K562 (cell line): ENCODE results near the gene PMVK. TPM values are rescaled to one million over a fixed set of nuclear protein-coding genes. Genes with fewer than 3 reads are reported as not detected.

Source experiments
- ELF1 ChIP-seq: fragments of 200-800 bp; sonication (Bioruptor generic); IDR thresholded peaks from 2 replicates; pipeline ENCODE4 v1.6.1; 2016; ENCODE audit warnings: missing genetic modification characterization, missing compliant biosample characterization
- EP400 ChIP-seq: fragments of 450-650 bp; IDR thresholded peaks from 2 replicates; pipeline ENCODE4 v1.6.1; 2017; ENCODE audit warnings: antibody characterized with exemption, mild to moderate bottlenecking, moderate library complexity
- HDAC3 ChIP-seq: fragments of 450-650 bp; IDR thresholded peaks from 2 replicates; pipeline ENCODE4 v1.6.1; 2018; ENCODE audit warnings: borderline replicate concordance, mild to moderate bottlenecking, moderate library complexity; ENCODE audit not compliant: partially characterized antibody
- IFI16 ChIP-seq: fragments of 250-450 bp; sonication (Bioruptor Pico); IDR thresholded peaks from 2 replicates; pipeline ENCODE4 v2.1.2; 2022; ENCODE audit warnings: mild to moderate bottlenecking, inconsistent platforms
- MAZ ChIP-seq, 2 experiments: fragments of 450-650 bp in 1 of 2; sonication (generic) in 1 of 2; formaldehyde crosslinking; IDR thresholded peaks in 1 of 2; conservative IDR thresholded peaks in 1 of 2; 2 replicates each; pipeline versions ENCODE4 v1.4.0 to v1.5.0; 2020; ENCODE audit warnings: mild to moderate bottlenecking in 1 of 2, missing genetic modification reagents in 1 of 2
- NR4A1 ChIP-seq, 2 experiments: fragments of 250-450 bp in 1 of 2; fragments of 450-650 bp in 1 of 2; sonication (Bioruptor Pico) in 1 of 2; IDR thresholded peaks; 2 replicates each; pipeline versions ENCODE4 v1.4.0 to v1.6.1; 2016 to 2020; ENCODE audit warnings: mild to moderate bottlenecking in 2 of 2, missing compliant biosample characterization in 1 of 2, missing genetic modification characterization in 1 of 2, moderate library complexity in 1 of 2
- SMARCA5 ChIP-seq: fragments of 450-650 bp; IDR thresholded peaks from 2 replicates; pipeline ENCODE4 v1.6.1; 2016
- TSC22D4 ChIP-seq: fragments of 450-650 bp; IDR thresholded peaks from 2 replicates; pipeline ENCODE4 v1.6.1; 2016; ENCODE audit warnings: missing genetic modification characterization, missing biosample characterization, control low read depth
- YBX1 ChIP-seq: fragments of 450-650 bp; IDR thresholded peaks from 2 replicates; pipeline ENCODE4 v1.7.1; 2016; ENCODE audit warnings: mild to moderate bottlenecking
- ZNF146 ChIP-seq: IDR thresholded peaks from one replicate; pipeline ENCODE4 v1.6.1; 2018; ENCODE audit warnings: missing compliant biosample characterization; ENCODE audit not compliant: unreplicated experiment
- ZNF197 ChIP-seq: fragments of 200-800 bp; sonication (Bioruptor generic); IDR thresholded peaks from 2 replicates; pipeline ENCODE4 v1.6.1; 2016; ENCODE audit warnings: low read depth, missing genetic modification characterization, missing compliant biosample characterization
- polyA plus RNA-seq, 8 experiments: library from polyadenylated mRNA; depleted of rRNA in 4 of 8; stranded (reverse) in 5 of 8; unstranded in 3 of 8; fragments of >200 nt; fragmentation: Nextera tagmentation in 2 of 8; fragmentation: Illumina TruSeq in 1 of 8; extraction: Ambion mirVana in 2 of 8; extraction: Trizol in 1 of 8; gene quantifications; 2 replicates each; pipeline versions ENCODE4 v1.2.1 to v1.2.3, GENCODE V29; 2011 to 2014; ENCODE audit warnings: inconsistent platforms in 1 of 8, missing spikeins in 1 of 8
- total RNA-seq, 7 experiments: library from RNA; depleted of rRNA in 6 of 7; stranded (reverse); fragments of >200 nt in 6 of 7; fragmentation: Illumina TruSeq in 2 of 7; extraction: Trizol in 2 of 7; gene quantifications; 2 replicates each; pipeline versions ENCODE4 v1.2.1 to v1.2.3, GENCODE V29; 2011 to 2021; ENCODE audit warnings: low replicate concordance in 1 of 7
- TF ChIP-seq, protein P1 (sequence below): IDR thresholded peaks from 2 replicates; pipeline ENCODE4 v1.6.1; 2014; ENCODE audit warnings: antibody characterized with exemption
- TF ChIP-seq, protein P2 (sequence below), 2 experiments: IDR thresholded peaks in 1 of 2; conservative IDR thresholded peaks in 1 of 2; 2 replicates each; pipeline ENCODE4 v1.6.1; 2016; ENCODE audit warnings: low read depth in 2 of 2, mild to moderate bottlenecking in 1 of 2, missing compliant biosample characterization in 1 of 2, missing genetic modification characterization in 1 of 2, moderate library complexity in 1 of 2
- TF ChIP-seq, protein P3 (sequence below): sonication (generic); formaldehyde crosslinking; IDR thresholded peaks from 2 replicates; pipeline ENCODE4 v1.9.0; 2022; ENCODE audit warnings: mild to moderate bottlenecking, missing genetic modification reagents
- TF ChIP-seq, protein P4 (sequence below): fragments of 450-650 bp; conservative IDR thresholded peaks from 2 replicates; pipeline ENCODE4 v1.6.1; 2016; ENCODE audit warnings: missing genetic modification characterization, low read depth, mild to moderate bottlenecking, missing compliant biosample characterization, moderate library complexity
- TF ChIP-seq, protein P5 (sequence below): fragments of 250-450 bp; sonication (Bioruptor Pico); IDR thresholded peaks from 2 replicates; pipeline ENCODE4 v1.8.0; 2021; ENCODE audit warnings: moderate library complexity, mild to moderate bottlenecking, inconsistent platforms
- TF ChIP-seq, protein P6 (sequence below), 2 experiments: fragments of 450-650 bp; conservative IDR thresholded peaks; 2 replicates each; pipeline ENCODE4 v1.6.1; 2017; ENCODE audit warnings: mild to moderate bottlenecking in 2 of 2, moderate library complexity in 2 of 2

Gene PMVK
- total and polyA plus RNA-seq, 9 of the 15 experiments (the other 6 are each of a cell fraction or from before 2014, with no cell fraction given), result 1.1 to 15.3 (median 6.3) TPM

DNA sequence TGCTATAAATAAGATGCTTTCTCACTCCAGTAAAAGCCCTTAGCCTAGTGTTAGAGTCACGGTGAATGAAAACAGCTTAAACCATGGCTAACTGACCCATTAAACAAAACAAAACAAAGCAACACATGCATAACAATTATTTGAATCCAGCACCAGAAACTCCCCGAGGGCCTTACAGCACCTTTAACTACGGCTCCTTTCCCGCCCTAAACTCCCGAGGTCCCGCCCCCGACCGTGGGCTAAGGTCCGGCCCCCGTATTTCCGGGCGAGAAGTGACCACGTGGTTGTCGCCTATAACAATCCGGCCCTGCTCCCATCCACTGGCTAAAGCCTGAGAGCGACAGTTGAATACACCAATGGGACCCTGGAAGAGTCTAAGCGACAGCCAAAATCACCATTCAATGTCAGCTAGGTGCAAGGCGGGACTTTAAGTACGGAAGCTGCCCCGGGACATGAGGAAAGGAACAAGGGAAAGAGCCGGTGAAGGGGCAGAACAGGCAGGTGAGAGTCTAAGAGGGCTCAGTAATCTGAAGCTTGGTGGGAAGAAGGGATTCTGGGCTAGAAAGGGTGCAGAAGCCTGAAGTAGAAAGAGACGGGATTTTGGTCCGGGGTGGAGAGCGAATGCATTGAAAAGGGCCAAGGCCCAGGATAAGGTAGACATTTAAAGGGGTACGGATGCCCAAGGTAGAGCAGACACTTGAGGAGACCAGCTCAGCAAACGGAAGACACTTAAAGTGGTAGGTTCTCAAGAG lies 46.6 kb upstream of the PMVK start, which contains the start of gene FLAD1 (continued):
- TF ChIP-seq NR4A1 (CRISPR knock-in tag; IDR thresholded peaks at IDR 0.05), result no peak
- TF ChIP-seq NR4A1 (tag; IDR thresholded peaks at IDR 0.05), result no peak
- TF ChIP-seq SMARCA5, result no peak
- TF ChIP-seq ELF1 (tag), result peak; percentile 88
- TF ChIP-seq, protein P1, sequence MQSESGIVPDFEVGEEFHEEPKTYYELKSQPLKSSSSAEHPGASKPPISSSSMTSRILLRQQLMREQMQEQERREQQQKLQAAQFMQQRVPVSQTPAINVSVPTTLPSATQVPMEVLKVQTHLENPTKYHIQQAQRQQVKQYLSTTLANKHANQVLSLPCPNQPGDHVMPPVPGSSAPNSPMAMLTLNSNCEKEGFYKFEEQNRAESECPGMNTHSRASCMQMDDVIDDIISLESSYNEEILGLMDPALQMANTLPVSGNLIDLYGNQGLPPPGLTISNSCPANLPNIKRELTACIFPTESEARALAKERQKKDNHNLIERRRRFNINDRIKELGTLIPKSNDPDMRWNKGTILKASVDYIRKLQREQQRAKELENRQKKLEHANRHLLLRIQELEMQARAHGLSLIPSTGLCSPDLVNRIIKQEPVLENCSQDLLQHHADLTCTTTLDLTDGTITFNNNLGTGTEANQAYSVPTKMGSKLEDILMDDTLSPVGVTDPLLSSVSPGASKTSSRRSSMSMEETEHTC, result no peak
- TF ChIP-seq YBX1, result no peak
- peak; percentile 97 for TF ChIP-seq EP400
- TF ChIP-seq, protein P2, sequence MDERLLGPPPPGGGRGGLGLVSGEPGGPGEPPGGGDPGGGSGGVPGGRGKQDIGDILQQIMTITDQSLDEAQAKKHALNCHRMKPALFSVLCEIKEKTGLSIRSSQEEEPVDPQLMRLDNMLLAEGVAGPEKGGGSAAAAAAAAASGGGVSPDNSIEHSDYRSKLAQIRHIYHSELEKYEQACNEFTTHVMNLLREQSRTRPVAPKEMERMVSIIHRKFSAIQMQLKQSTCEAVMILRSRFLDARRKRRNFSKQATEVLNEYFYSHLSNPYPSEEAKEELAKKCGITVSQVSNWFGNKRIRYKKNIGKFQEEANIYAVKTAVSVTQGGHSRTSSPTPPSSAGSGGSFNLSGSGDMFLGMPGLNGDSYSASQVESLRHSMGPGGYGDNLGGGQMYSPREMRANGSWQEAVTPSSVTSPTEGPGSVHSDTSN (CRISPR knock-in tag; IDR thresholded peaks at IDR 0.05; ENCODE audit: low read depth), result peak; percentile 100
- TF ChIP-seq, protein P2 (tag; conservative IDR thresholded peaks at IDR 0.05; ENCODE audit: low read depth), result peak; percentile 100
- peak in 1 of 2 experiments; percentile 72; a peak in 3 of 4 replicates for TF ChIP-seq MAZ (CRISPR knock-in tag; conservative IDR thresholded peaks at IDR 0.05 in 1 of 2, IDR thresholded peaks at IDR 0.05 in 1 of 2)
- no peak for TF ChIP-seq ZNF197 (CRISPR knock-in tag)
- TF ChIP-seq, protein P3, sequence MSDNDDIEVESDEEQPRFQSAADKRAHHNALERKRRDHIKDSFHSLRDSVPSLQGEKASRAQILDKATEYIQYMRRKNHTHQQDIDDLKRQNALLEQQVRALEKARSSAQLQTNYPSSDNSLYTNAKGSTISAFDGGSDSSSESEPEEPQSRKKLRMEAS (CRISPR knock-in tag), result peak; percentile 97
- TF ChIP-seq ZNF146 (CRISPR knock-in tag), result no peak
- TF ChIP-seq, protein P4, sequence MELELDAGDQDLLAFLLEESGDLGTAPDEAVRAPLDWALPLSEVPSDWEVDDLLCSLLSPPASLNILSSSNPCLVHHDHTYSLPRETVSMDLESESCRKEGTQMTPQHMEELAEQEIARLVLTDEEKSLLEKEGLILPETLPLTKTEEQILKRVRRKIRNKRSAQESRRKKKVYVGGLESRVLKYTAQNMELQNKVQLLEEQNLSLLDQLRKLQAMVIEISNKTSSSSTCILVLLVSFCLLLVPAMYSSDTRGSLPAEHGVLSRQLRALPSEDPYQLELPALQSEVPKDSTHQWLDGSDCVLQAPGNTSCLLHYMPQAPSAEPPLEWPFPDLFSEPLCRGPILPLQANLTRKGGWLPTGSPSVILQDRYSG (tag), result no peak
- TF ChIP-seq, protein P5, sequence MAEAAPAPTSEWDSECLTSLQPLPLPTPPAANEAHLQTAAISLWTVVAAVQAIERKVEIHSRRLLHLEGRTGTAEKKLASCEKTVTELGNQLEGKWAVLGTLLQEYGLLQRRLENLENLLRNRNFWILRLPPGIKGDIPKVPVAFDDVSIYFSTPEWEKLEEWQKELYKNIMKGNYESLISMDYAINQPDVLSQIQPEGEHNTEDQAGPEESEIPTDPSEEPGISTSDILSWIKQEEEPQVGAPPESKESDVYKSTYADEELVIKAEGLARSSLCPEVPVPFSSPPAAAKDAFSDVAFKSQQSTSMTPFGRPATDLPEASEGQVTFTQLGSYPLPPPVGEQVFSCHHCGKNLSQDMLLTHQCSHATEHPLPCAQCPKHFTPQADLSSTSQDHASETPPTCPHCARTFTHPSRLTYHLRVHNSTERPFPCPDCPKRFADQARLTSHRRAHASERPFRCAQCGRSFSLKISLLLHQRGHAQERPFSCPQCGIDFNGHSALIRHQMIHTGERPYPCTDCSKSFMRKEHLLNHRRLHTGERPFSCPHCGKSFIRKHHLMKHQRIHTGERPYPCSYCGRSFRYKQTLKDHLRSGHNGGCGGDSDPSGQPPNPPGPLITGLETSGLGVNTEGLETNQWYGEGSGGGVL, result no peak
- TF ChIP-seq, protein P6, sequence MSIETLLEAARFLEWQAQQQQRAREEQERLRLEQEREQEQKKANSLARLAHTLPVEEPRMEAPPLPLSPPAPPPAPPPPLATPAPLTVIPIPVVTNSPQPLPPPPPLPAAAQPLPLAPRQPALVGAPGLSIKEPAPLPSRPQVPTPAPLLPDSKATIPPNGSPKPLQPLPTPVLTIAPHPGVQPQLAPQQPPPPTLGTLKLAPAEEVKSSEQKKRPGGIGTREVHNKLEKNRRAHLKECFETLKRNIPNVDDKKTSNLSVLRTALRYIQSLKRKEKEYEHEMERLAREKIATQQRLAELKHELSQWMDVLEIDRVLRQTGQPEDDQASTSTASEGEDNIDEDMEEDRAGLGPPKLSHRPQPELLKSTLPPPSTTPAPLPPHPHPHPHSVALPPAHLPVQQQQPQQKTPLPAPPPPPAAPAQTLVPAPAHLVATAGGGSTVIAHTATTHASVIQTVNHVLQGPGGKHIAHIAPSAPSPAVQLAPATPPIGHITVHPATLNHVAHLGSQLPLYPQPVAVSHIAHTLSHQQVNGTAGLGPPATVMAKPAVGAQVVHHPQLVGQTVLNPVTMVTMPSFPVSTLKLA (conservative IDR thresholded peaks at IDR 0.05), result peak; percentile 100
- no peak for TF ChIP-seq IFI16 (CRISPR knock-in tag)
- TF ChIP-seq TSC22D4, result no peak
- TF ChIP-seq HDAC3, result no peak
